IPS DF 4.7 (cell line): Measurements from ENCODE around the gene RNASE8.

Experiments
- DNase-seq: peaks from one replicate; pipeline ENCODE4 v3.0.0-alpha.2; 2013; ENCODE audit warnings: low spot score; ENCODE audit errors: extremely low read depth

RNASE8 gene

DNA sequence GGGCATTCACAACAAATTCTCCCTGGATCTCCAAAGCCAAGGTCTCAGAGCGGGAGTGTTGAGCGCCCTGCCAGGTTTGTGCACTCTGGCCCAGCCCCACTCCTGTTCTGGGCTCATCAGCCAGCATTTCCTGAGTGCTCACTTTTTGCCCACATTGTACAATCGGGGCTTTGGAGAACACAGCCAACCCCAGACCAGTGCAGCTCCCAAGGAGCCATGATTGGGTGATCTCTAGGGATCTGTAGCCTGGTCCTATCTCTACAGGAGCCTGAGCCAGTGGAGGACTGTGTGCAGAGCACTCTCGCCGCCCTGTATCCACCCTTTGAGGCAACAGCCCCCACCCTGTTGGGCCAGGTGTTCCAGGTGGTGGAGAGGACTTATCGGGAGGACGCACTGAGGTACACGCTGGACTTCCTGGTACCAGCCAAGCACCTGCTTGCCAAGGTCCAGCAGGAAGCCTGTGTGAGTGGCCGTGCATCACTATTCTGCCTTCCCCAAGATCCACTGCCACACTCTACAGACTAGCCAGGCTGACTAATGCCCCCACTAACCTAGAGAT lies 15.2 kb downstream of the RNASE8 start:
- DNase-seq: no peak

DNA sequence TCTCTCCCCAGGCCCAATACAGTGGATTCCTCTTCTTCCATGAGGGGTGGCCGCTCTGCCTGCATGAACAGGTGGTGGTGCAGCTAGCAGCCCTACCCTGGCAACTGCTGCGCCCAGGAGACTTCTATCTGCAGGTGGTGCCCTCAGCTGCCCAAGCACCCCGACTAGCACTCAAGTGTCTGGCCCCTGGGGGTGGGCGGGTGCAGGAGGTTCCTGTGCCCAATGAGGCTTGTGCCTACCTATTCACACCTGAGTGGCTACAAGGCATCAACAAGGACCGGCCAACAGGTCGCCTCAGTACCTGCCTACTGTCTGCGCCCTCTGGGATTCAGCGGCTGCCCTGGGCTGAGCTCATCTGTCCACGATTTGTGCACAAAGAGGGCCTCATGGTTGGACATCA lies 16.3 kb downstream of the RNASE8 start:
- no peak for DNase-seq

DNA sequence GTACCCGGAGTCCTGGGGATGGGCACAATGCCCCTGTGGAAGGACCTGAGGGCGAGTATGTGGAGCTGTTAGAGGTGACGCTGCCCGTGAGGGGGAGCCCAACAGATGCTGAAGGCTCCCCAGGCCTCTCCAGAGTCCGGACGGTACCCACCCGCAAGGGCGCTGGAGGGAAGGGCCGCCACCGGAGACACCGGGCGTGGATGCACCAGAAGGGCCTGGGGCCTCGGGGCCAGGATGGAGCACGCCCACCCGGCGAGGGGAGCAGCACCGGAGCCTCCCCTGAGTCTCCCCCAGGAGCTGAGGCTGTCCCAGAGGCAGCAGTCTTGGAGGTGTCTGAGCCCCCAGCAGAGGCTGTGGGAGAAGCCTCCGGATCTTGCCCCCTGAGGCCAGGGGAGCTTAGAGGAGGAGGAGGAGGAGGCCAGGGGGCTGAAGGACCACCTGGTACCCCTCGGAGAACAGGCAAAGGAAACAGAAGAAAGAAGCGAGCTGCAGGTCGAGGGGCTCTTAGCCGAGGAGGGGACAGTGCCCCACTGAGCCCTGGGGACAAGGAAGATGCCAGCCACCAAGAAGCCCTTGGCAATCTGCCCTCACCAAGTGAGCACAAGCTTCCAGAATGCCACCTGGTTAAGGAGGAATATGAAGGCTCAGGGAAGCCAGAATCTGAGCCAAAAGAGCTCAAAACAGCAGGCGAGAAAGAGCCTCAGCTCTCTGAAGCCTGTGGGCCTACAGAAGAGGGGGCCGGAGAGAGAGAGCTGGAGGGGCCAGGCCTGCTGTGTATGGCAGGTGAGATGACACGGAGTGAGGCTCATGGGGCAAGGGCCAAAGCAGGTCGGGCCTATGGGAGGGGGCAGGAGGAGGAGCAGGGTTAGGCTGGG lies 17.0 kb downstream of the RNASE8 start:
- DNase-seq: no peak

DNA sequence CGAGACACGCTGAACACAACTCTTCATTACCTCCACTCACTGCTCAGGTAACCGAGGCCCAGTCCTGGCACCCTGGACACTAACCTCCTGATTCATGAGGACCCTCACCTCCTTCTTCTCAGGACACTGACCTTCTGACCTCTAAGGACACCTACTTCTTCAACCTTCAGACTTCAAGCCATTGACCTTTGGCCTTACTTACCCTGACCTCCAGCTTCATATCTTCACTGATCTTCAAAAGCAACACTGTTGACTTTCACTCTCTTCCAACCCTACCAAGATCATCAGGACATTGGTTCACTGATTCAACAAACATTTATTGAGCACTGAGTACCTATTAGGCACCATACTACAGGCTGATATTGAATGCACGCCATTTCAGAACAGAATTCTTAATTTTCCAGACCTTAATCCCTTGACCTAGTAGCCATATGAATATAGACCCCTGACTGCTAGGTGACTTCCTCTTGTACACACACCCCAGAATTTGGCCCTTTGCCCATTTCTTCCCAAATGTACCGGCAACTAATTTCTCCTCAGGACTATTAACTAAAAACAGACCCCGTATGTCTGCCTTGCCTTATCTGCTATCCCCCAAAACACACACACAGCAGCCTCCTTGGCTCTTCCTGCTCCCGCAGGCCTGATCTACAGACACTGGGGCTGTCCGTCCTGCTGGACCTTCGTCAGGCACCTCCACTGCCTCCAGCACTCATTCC lies 18.3 kb downstream of the RNASE8 start:
- no peak for DNase-seq

DNA sequence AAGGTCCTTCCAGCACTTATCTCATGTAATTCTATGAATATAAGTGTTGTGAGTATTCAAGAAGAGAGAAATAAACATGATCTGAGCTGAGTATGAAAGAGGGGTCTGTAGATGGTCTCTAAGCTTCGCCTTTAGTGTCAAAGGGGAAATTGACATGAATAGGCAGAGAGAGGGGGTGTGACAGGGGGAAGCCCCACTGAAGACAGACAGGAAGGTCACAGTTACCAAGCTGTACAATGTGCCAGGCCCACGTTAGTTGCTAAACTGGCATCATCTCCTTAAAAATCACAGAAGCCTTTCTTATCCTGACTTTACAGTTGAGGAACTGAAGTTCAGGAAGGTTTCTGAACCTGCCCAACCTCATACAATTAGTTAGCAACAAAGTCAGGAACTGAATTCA lies 20.1 kb downstream of the RNASE8 start:
- DNase-seq: no peak

DNA sequence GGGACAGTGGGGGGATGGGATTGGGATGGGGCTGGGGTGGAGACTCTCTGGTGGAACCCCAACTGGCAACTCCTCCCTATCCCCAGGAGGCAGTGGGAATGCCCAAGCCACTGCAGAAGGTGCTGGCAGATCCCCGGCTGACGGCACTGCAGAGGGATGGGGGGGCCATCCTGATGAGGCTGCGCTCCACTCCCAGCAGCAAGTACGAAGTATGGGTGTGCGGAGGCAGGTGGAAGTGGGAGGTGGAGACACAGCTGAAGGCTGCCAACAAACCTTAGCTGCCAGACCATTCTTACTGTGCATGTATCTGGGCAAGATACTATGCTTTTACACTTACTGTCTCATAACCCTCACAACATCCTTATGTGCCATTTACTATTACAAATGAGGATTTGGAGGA lies 20.7 kb downstream of the RNASE8 start:
- no peak for DNase-seq

DNA sequence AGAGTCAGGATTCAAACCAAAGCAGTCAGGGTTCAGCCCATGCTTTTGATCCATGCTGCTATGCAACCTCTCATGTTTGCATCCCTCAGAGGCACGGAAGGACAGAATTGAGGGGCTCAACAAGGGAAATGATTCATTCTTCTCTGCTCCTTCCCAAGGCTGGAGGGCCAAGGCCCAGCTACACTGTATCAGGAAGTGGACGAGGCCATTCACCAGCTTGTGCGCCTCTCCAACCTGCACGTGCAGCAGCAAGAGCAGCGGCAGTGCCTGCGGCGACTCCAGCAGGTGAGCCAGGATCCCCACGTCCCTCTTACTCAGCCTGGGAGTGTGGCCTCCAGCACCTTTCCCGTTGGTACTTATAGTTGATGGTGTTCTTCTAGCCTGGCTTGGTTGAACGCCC lies 21.1 kb downstream of the RNASE8 start:
- DNase-seq: no peak

DNA sequence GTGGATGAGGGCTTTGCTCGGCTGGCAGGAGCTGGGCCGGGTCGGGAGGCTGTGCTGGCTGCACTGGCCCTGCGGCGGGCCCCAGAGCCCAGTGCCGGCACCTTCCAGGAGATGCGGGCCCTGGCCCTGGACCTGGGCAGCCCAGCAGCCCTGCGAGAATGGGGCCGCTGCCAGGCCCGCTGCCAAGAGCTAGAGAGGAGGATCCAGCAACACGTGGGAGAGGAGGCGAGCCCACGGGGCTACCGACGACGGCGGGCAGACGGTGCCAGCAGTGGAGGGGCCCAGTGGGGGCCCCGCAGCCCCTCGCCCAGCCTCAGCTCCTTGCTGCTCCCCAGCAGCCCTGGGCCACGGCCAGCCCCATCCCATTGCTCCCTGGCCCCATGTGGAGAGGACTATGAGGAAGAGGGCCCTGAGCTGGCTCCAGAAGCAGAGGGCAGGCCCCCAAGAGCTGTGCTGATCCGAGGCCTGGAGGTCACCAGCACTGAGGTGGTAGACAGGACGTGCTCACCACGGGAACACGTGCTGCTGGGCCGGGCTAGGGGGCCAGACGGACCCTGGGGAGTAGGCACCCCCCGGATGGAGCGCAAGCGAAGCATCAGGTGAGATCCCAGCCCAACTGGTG lies 24.0 kb downstream of the RNASE8 start:
- DNase-seq: no peak

DNA sequence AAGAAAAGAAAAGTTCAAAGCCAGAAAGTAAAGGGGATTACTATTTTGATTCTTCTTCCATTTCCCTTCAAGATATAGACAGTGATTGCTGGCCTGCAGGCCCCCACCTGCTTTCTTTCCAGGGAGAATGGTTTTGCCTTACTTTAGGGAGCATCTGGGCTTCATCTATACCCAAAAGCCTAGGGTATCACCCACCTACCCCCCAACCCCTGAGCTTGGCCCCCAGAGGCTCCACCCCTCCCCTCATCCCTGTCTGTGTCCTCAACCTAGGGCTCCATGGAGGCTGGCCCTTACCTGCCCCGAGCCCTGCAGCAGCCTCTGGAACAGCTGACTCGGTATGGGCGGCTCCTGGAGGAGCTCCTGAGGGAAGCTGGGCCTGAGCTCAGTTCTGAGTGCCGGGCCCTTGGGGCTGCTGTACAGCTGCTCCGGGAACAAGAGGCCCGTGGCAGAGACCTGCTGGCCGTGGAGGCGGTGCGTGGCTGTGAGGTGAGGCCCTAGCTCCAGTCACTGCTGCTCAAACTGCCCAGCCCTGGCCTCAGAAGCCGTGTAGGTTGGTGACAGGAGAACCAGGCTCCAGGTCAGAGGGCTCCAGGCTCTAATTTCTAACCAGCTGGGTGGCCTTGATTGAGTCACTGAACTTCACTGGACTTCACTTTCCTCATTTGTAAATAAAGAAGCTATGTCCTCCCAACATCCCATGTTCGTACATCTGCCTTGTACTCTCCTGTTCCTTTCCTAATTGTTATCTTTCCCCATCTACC lies 26.1 kb downstream of the RNASE8 start:
- no peak for DNase-seq

DNA sequence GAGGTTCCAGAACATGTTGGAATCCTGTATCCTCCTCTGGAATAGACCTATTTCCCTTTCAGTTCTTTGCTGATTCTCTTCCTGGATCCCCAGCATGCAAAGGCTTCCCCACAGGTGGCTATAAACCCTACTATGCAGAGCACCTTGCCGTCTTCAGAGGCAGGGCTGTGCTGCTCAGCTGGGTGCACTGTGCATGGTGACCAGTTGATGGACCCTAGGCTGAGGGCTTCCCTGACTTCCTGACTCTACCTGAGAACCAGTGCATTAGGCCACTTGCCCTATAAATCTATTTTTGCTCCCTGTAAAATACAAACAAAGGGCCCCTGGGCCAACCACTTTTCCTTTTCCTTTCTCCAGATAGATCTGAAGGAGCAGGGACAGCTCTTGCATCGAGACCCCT lies 26.8 kb downstream of the RNASE8 start:
- no peak for DNase-seq

DNA sequence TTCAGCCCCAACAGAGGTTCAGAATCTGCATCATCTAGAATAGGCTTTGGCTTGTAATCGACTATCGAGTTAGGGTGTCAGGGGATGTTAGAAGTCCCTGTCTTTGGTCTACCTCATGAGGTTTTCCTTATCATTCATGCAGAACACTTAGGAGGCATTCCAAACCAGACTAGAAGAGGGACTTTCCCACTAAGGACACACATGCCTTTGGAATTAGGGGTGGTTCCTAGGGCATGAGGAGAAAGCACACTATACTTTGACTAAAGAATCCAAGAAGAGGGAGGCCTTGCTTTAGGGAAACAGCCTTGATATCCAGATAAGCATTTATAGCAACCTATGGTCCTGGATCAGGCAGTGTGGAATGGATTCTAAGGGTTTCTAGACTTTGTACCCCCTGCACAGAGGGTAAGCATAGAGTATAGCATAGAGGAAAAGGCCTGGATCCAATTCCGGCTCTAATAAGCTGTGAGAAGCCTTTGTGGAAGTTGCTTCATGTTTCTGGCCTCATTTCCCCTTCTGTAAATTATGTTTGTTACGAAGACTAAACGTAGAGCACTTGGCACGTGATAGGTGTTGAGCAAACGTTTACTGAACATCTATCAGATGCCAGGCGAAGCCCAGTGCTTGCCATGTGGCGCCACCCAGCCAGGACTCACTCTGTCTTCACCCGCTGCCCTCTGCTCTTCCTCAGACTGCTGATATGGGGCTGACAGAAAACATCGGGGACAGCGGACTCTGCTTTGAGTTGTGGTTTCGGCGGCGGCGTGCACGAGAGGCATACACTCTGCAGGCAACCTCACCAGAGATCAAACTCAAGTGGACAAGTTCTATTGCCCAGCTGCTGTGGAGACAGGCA lies 27.6 kb downstream of the RNASE8 start:
- DNase-seq: no peak

DNA sequence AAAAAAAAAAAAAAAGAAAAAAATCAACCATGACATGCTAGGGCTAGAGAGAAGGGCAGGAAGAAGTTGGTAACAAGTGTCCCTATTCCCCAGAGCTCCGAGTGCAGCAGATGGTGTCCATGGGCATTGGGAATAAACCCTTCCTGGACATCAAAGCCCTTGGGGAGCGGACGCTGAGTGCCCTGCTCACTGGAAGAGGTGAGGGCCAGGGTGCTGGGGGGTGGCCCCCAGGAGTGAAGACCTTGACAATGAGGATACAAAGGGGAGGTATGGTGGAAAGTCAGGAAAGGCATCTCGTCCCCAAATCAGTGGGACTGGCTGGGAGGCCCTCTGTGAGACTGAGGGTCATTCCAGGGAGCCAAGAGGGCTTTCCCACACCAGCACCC lies 29.3 kb downstream of the RNASE8 start:
- no peak for DNase-seq

DNA sequence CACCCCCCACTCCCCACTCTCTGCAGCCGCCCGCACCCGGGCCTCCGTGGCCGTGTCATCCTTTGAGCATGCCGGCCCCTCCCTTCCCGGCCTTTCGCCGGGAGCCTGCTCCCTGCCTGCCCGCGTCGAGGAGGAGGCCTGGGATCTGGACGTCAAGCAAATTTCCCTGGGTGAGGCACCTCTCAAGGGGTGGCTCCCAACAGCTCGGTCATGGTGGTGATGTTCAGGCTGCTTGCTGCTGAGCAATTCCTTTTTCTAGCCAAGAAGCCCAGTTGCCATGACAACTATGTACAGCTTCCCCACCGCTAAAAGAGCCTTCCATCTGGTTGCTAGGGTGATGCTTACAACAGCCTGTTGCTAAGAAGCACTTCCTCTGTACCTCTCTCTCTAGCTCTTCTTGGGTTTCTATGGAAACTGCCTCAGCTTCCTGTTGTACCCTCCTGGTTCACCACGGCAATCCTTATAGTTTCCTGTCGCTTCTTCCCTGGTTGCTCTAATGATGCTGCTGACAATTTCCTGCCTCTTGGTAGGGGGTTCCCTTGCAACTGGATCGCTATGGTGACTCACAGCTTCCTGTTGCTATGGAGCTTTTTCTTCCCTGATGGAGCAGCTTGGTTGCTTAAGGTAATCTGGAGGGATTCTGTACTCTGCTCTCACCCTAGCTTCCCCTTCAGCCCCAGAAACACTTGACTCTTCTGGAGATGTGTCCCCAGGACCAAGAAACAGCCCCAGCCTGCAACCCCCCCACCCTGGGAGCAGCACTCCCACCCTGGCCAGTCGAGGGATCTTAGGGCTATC lies 29.9 kb downstream of the RNASE8 start:
- DNase-seq: no peak

DNA sequence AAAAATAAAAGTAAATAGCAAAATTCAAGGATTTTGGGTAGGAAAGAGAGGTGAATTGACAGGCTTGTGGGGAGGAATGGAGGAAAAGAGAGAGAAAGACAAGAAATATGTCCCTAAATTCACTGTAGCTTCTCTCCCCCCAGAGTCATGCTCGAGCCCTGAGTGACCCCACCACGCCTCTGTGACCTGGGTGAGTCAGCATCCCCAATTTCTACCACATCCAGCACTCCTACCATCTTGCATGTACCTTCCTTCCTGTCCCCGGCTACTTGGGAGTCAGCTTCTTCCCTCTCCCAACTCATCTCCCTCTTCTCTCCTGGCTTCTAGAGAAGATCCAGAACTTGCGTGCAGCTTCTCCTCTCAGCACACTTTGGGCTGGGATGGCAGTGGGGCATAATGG lies 31.1 kb downstream of the RNASE8 start:
- no peak for DNase-seq

DNA sequence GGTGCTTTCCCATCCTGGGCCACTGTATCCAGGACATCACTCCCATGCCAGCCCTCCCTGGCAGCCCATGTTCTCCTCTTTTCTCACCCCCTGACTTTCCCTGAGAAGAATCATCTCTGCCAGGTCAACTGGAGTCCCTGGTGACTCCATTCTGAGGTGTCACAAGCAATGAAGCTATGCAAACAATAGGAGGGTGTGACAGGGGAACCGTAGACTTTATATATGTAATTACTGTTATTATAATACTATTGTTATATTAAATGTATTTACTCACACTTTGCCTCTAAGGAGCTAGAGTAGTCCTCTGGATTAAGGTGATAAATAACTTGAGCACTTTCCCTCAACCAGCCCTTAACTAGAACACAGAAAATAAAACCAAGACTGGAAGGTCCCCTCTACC lies 31.6 kb downstream of the RNASE8 start:
- DNase-seq: no peak

DNA sequence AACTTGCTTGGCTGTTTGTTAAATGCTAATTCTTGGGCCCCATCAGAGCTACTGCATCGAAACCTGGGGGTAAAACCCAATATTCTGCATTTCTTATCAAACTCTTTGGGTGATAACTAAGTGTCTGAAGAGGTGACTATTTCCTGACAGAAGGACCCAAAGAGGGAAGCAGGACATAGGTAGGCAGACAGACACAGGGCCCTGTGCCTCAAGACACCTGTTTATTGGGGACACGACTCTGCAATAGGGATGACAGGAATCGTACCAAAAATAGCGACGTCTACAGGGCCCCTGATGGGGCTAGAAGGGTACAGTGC lies 32.2 kb downstream of the RNASE8 start:
- no peak for DNase-seq

DNA sequence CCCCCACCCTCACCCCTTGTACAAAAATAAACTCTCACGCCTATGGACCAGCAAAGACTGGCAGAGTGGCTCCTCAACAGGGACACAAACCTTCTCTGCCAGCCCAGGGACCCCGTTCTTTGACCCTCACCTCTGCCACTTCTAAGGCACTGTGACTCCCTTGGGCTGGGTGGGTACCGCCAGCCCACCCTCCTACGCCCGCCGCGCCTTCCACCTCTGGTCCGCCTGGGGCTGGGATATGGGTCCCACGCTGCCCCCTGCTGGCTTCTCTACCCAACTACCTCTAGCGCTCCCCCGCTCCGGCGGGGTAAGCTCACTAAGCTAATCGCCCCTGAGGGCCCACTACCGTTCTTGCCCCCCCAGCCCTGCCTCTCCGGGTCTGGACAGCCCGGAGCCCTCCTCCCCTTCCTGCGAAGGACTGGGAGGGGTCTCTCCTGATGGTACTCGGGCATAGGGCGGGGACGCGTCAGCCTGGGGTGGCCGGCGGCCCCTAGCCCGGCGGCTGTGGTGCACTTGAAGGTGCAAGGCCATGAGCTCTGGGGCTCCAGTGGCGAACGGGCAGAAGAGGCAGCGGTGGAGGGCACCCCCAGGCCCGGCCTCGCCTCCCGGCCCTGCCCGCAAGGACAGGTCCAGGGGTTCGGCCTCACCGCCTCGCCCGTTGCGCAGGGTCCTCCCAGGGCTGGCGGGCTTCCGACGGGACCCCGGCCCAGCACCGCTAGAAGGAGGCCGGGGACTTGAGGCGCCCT lies 32.7 kb downstream of the RNASE8 start:
- DNase-seq: no peak

DNA sequence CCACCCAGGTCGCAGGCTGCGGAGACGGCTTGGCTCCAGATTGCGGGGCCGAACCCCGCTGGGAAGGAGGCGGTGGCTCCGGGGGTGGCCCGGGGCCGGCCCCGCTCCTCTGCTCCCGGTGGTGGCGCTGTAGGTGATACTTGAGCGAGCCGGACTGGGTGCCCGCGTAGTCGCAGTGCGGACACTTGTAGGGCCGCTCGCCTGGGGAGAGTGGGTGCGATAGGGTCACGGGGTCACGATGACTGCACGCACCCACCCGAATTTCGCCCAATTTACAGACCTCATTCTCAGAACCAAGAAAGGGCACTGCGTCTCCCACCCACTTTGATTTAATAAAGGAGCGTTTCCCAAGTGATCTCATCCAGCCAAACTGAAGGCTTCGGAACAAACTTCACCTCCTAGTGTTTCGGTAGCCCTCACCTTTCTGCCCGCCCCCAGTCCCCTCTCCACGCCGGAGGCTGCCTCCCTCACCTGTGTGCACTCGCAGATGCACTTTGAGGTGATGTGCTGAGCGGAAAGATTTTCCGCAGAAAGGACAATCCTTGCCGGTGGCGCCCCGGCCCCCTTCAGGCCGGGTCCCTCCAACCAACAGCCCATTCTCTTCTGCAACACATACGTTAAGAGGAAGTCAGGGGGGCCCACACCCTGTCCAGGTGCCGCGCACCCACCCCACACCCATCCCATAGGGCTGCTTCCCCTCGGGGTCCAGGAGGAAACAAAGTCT lies 33.5 kb downstream of the RNASE8 start:
- no peak for DNase-seq
